Fibroblast of skin of scalp (primary cell): Measurements from ENCODE around the gene TEDC2.

Source experiments
- DNase-seq: peaks from one replicate; pipeline ENCODE4 v3.0.0-alpha.2; 2013

Gene TEDC2

GRCh38 chr16:2465653-2466415, 5.9 kb downstream of the TEDC2 start:
- no peak for DNase-seq

- no peak for DNase-seq
Observed at GRCh38 chr16:2466667-2467527, 7.0 kb downstream of the TEDC2 start.

DNA sequence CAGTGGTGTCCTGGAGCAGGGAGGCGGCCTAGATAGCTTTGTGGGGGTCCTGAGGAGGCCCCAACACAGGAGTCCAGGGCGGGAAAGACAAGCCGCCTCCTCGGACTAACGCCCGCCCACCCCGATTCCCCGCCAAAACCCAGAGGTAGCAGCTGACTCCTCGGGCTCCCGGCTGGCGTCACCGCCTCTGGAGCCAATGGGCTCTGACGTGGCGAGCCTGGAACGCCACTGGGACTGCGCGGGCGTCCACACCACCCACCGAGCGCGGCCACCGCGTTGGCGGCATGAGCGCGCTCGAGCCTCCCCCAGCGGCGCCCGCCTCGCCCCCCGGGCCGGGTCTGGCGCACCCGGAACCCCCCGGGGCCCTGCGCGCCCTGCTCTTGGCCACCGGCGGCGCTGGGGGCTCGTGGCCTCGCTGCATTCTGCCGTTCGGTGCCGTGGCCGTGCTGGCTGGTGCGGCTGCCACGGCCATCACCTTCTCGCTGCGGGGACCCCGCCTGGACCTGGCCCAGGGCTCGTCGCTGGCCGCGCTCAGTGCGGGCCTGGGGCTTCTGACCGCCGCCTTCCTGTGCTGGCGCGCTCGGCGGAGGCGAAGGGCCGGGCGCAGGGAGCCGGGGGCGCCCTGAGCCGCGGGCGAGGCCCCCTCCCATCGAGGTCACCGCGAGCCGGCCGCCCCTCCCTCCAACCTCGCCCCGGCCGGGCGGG, 7.8 kb downstream of the TEDC2 start:
- DNase-seq = peak; percentile 81

DNA sequence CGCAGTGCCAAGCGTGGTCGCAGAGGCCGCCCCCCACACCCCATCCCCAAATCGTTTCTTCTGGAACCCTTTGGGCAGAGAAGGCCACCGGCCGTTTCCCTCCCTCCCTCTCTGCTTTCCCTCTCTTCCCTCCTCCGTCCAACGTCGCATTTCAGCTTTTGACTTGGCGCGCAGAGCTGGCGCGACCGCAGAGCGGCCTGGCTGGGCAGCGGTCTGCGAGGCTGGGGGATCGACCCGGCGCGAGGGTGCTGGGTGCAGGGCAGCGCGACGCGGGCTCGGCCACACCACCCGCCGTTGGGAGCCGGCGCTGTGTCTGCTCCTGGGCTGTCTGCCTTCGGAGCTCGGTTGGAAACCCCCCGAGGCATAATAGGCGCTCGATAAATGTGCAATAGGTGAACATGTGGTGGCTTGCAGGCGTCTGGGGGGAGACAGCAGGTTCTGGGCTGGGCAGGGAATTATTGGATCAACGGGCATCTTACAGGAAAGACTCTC, 8.4 kb downstream of the TEDC2 start:
- peak; percentile 18 for DNase-seq

DNA sequence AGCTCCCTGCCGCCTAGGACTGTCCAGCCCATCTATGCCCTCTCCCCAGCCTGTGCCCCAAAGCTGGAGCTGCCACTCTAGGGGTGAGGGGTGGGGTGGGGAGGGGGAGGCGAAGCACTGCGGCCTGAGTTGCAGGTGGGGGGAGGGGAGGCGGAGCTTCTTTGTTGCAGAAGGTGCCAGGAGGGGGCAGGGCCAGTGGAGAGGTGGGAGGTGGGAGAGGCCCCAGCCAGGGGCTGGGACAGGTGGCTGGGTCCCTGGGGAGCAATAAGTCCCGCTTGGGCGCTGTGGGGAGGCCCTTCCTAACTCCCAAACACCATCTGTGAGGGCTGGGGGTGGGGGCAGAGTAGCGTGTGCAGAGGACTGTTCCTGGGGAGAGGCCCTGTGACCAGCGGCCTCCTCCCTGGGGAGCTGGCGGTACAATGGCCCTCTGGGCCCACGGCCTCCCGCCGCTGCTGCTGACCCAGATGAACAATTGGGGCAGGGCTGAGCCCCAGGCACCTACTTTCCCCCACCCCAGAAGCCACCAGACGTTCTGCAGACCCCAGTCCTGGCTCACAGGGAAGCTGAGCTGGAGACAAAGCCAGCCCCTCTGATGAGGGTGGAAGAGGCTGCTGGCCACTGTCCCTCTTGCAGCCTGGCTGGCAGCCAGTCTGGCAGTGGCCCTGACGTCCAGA, 9.0 kb downstream of the TEDC2 start:
- no peak for DNase-seq

DNA sequence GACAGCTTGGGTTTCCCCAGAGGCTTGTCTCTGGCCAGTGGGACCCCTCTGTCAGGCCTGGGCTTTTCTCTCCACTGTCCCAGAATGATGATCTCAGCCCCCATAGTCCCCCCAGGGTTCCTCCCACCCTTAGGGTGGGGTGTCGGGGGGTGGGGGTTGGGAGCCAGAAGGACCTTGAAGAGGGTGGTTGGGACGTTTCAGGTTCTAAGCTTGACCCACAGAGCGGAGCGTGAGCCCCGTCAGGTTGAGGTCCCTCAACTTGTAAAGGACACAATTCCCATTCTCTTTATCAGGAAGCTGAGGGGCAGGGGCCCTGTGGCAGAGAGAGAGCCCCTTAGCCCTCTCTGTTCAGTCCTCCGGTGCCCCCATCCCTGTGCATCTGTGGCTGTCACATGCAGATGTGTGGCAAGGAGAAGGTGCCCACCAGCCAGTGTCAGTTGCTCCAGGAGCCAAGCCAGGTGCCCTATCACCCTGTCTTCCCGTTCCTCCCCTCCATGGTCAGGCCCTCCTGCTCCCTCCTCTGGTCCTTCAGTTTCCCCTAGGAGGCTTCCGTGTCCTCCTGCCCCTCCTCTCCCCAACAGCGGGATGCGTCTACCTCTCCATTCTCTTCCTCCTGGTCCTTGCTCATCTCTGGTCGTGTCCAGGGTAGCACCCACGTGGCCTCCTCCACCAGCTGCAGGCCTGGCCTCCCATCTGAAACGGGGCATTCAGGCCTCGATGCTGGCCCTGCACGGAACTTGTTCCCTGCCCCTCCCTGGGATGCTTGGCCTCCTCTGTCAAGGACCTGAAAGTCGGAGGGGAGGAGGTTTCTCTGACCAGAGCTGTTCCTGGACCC, 9.7 kb downstream of the TEDC2 start:
- DNase-seq = no peak

DNA sequence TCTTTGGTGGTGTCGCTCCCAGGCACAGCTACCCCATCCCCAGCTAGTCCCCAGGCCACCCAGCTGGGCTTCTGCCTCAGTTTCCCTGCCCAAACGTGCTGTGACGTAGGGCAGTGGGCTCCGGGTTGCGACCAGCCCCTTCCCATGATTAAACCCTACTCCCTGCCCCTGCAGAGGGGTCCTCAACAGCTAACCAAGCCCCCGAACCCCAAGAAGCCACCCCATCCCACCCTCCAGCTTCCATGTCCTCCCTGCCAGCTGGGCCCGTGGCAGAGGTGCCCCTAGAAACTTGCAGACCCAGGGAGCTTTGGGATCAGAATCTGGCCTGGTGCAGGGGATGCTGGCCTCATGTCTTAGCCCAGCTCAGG, 10.3 kb downstream of the TEDC2 start:
- no peak for DNase-seq

DNA sequence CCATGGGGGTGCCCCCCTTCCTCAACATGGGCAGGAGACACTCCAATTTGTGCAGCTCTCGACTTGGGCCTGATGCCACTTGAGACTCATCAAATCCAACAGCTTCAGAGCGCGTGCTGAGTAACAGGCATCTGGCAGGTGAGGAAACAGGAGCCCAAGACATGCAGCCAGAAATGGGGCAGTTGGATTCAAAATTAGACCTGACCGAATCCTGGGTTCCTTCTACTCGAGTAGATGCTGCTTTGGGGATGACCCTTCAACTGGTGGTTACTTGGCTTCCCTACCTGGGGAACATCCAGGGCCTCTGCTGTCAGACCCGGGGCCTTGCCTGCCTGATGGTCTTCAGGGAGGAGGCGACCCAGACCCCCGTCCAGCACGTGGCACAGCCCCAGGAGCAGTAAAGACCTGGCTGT, 10.7 kb downstream of the TEDC2 start:
- DNase-seq = peak; percentile 24

- peak; percentile 37 for DNase-seq
Observed at GRCh38 chr16:2471016-2471652, 11.2 kb downstream of the TEDC2 start, which contains the start of gene NTN3. Gene NTN3, plus strand, starts transcription at chr16:2471297. Its CDS starts 405 bp downstream, at chr16:2471702.

- no peak for DNase-seq
Observed at GRCh38 chr16:2471653-2472487, 12.0 kb downstream of the TEDC2 start.

DNA sequence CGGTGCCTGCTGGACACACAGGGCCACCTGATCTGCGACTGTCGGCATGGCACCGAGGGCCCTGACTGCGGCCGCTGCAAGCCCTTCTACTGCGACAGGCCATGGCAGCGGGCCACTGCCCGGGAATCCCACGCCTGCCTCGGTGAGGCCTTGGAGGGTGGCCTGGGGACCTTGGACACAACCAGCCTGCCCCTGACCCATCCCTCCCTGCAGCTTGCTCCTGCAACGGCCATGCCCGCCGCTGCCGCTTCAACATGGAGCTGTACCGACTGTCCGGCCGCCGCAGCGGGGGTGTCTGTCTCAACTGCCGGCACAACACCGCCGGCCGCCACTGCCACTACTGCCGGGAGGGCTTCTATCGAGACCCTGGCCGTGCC, 12.6 kb downstream of the TEDC2 start:
- DNase-seq = no peak

DNA sequence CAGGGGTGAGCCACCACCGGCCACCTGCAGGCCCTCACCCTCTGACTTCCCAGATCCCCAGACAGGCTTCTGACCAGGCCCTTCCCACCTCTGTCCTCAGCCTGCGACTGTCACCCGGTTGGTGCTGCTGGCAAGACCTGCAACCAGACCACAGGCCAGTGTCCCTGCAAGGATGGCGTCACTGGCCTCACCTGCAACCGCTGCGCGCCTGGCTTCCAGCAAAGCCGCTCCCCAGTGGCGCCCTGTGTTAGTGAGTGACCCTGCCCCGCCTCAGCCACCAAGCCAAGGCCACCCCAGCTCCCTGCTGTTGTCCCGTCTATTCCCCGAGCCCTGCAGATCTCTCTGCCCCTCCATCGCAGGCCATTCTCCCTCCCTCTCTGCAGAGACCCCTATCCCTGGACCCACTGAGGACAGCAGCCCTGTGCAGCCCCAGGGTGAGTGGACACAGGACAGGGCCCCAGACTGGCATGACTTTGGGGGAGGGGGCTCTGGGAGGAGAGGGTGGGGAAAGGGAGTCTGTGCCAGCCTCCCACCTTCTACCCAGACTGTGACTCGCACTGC, 13.1 kb downstream of the TEDC2 start:
- DNase-seq = no peak

GRCh38 chr16:2473446-2473926, 13.6 kb downstream of the TEDC2 start:
- no peak for DNase-seq

DNA sequence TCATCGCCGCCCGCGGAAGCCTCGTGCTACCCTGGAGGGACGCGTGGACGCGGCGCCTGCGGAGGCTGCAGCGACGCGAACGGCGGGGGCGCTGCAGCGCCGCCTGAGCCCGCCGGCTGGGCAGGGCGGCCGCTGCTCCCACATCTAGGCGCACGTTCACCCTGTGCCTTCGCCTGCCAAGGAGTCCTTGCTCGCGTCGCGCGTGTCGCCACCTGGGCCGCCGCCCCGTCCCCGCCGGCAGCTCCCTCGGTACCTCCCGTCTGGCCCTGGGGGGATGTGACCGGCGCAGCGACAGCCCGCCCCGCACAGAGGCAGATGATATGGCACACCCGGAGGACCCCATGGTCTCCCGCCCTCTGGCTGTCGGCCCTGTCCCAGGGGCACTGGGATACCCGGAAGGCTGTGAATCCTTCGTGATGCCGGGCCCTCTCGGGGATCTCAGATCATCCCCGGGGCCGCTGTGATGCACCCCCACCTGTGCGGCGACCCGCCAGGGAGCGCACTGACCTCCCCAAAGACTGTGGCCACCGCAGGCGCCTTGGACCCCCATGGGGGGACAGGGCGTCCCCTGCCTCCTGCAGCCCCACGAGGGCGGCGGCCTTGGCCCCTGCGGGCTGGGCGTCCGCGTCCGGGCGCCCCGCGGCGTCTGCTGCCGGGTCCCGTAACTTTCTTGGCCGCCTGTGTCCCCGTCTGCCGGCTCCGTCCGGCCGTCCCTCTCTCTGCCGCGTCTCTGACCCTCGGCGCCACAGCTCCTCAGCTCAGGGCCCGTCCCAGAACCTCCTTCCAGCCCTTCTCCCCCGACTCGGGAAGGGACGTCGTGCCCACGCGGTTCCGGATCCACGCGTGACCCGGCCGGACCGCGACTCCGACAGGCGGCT, 14.3 kb downstream of the TEDC2 start:
- peak; percentile 48 for DNase-seq

DNA sequence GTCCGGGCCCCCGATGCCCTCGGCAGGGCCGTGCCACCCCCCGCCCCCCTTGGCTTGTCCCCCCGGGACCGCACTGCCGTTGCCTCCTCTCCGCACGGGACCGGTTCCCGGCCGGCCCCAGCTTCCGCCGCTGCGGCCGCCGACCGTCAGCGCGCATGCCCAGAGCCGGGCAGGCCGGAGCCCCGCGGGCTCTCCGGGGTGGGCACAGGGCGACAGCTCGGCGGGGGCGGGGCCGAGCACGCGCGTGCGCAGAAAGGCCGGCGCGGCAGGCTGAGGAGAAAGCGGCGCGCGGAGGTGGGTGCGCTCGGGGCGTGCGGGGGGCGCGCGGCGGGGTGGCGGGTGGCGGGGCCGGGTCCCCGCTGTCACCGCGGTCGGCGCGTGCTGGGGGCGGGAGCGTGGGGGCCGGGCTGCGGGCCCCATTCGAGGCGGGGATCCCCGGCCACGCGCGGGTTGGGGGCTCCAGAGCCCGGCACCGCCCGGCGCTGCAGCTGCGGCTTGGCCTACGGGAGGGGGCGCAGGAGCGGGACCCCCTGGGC, 15.0 kb downstream of the TEDC2 start, which contains the start of gene TBC1D24:
TSS of gene TBC1D24 (plus strand) at position 251 of the 536 bp plus-strand sequence. CDS start 21,022 bp downstream, outside the sequence.
- DNase-seq = peak; percentile 87

- DNase-seq = no peak
Observed at GRCh38 chr16:2475413-2476344, 15.8 kb downstream of the TEDC2 start.

- DNase-seq = no peak
Observed at GRCh38 chr16:2476345-2476720, 16.4 kb downstream of the TEDC2 start.
